Measurements from ENCODE around the gene PLXNB1.
"Not testable (repeated sequence)": the region's sequence is repeated elsewhere in the genome, so short reads cannot be mapped to it uniquely, and the experiment has no call there.

PLXNB1 gene

DNA sequence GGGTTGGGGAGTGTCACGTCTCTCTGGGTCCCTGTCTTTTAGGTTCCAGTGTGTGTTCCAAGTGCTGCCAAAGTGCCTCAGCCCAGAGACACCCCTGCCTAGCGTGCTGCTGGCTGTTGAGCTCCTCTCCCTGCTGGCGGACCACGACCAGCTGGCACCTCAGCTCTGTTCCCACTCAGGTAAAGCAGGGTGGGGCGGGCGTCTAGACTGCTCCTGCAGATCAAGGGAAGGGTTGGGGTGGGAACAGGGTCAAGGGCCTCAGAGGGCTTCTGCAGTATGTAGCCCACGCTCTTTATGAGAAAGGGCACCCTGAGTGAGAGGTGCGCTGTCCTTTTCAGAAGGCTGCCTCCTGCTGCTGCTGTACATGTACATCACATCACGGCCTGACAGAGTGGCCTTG is 33.8 kb upstream of the PLXNB1 start:
- no peak for DNase-seq

DNA sequence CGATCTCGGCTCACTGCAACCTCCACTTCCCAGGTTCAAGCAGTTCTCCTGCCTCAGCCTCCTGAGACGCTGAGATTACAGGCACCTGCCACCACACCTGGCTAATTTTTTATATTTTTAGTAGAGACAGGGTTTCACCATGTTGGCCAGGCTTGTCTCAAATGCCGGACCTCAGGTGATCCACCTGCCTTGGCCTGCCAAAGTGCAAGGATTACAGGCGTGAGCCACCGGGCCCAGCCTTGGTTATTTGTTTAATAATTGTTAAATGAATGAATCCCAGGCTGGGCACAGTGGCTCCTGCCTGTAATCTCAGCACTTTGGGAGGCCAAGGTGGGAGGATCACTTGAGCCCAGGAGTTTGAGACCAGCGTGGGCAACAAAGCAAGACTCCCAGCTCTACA is 31.9 kb upstream of the PLXNB1 start:
- not testable (repeated sequence) for DNase-seq

DNA sequence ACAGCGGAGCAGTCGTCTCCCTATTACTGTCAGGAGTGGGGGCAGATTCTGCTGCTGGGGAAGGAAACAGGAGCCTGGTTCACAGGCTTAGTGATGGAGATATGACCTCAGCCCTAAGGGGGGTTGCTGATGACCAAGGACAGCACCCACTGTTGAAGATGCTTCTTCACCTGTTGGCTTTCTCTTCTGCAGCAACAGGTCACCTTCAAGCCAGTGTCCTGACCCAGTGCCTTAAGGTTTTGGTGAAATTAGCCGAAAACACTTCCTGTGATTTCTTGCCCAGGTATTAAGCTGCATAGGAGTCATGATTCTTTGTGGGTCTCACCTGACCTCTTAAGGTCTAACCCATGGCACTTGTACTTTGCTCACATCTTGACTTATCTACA is 30.6 kb upstream of the PLXNB1 start:
- no peak for DNase-seq

DNA sequence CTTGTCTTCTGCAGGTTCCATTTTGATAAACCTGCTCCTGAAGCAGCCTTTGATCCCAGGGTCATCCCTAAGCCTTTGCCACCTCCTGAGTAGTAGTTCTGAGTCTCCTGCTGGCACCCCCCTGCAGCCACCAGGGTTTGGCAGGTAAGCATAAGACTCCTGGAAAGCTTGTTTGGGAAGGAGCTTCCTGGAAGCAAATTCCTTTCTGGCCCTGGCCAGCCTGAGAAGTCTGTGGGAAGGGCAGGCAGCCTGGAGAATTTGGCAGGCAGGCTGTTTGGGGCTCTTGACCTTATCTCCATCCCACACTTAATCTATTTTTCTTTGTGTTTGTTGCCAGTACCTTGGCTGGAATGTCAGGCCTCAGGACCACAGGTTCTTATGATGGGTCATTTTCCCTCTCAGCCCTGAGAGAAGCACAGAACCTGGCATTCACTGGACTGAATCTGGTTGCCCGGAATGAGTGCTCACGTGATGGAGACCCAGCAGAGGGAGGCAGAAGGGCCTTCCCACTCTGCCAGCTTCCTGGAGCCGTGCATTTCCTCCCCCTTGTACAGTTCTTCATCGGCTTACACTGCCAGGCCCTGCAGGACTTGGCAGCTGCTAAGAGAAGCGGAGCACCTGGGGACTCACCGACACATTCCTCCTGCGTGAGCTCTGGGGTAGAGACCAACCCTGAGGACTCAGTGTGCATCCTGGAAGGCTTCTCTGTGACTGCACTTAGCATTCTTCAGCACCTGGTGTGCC is 30.1 kb upstream of the PLXNB1 start:
- DNase-seq, result no peak

DNA sequence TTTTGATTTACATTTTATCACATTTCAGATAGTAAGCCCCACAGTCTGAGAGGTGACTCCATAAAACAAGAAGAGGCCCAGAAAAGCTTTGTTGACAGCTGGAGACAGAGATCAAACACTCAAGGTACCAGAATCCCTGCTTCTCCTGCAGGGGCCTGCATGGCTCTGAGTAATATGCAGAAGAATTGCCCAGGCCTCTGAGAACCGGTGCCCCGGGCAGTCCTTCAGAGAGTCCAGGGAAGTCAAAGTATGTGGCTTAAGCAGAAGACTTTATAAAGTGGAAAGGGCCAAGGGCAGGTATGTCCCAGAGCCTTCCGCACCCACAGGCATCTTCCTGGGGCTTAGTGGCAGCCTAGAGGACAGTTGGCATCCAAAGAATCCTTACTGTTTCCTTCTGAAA is 29.4 kb upstream of the PLXNB1 start:
- DNase-seq, result no peak

DNA sequence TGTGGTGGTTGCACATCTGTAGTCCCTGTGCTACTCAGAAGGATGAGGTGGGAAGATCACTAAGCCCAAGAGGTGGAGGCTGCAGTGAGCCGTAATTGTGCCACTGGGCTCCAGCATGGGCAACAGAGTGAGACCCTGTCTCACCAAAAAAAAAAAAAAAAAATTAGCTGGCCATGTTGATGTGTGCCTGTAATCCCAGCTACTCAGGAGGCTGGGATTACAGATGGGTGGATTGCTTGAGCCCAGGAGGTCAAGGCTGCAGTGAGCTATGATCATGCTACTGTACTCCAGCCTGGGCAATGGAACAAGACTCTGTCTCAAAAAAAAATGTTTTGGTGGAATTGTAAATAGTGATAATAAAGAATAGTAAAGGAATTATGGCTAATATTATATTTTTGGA is 26.6 kb upstream of the PLXNB1 start:
- no peak for DNase-seq

DNA sequence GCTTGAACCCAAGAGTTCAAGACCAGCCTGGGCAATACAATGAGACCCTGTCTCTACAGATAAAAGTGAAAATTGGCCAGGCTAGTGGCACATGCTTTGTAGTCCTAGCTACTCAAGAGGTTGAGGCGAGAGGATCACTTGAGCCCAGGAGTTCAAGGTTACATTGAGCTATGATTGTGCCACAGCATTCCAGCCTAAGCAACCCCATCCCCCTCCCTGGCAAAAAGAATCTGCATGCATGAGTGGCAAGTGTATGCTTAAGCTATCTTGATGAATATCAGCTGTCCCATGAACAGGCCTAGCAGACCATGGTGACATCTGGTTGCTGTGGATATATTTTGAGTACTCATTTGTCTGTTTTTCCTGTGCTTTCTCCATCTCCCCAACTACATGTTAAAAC is 21.4 kb upstream of the PLXNB1 start:
- DNase-seq, result no peak

DNA sequence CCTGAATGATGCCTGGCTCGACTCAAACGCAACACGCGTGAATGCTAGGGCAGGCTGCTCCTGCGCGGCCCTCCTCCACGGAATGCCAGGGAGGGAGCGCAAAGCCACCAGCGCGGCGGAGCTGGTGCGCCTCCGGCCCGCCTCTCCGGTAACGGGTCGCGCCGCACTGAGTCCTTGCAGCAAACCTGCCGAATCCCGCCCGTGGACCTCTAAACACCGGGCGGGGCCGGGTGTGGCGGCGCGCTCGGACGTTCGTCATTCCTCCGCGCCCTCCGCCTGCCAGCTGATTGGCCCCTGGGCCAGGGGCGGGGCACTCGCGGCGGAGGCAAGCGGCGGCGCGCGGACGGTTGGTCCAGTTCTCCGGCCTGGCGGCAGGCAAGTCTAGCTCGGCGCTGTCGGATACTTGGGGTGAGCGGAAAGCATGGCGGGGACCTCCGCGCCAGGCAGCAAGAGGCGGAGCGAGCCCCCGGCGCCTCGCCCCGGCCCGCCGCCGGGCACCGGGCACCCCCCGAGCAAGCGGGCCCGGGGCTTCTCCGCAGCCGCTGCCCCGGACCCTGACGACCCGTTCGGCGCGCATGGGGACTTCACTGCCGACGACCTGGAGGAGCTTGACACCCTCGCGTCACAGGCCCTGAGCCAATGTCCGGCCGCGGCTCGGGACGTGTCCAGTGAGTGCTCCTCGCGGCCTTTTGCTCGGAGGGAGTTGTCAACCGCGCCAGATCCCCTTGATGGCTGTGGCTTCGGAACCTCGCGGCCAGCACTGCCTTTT is 16.7 kb upstream of the PLXNB1 start, which contains the start of gene ATRIP:
TSS of gene ATRIP (plus strand) at position 313 of the 769 bp plus-strand sequence. CDS start at position 422, 109 bp downstream.
- peak; percentile 78 to 91 for DNase-seq

DNA sequence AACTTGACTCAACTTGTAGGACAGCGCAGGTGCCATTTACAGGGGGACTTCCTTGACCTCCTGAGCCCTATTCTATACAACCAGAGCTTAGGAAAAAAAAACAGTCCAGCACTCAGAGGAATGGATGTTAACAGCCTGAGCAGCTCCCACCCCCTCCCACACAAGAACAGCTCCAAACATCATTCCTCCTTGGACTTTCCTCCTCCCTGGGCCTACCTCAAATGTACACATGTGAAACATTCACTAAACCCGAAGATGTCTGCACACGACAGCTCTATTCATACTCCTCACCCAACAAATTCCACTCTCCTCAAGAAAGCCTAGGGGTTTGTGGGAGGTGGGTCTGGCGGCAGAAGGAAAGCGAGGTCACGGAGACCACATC is 16.1 kb upstream of the PLXNB1 start:
- DNase-seq, result no peak

DNA sequence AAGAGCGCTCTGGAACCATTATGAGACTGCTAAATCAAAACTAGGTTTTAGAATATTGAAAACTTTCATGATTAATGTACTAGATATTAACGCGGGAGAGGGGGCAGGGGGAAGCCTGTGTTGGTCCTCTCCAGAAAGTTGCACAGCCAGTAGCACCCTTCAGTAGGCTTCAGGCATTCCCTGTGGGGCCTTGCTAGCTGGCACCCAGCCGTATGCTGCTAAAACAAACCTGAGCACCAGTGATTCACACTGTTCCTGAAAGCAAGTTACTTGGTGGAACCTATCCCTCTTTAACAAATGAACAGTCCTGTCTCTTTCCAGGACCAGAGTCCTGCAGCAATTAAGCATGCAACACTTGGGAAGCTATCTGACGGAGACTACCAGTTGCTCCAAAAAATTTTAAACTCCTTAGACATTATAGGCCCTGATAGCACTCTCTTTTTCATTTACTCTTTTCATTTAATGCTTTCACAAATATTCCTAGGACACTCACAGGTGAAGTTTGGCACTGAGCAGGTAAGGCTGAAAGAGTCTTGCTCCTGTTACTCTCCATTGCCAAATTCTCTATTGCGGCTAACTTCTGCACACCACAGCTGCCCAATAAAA is 15.5 kb upstream of the PLXNB1 start:
- DNase-seq, result no peak

DNA sequence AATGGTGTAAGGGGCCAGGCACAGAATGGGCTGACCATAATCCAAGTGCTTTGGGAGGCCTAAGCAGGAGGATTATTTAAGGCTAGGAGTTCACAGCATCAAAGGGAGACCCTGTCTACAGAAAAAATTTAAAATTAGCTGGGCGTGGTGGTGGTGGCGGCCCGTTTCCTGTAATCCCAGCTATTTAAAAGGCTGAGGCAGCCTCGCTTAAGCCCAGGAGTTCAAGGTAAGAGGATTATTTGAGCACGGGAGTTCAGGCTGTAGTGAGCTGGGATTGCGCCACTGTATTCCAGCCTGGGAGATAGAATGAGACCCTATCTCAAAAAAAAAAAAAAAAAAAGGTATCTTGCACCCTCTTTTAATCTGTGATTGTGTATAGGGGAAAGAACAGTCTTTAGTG is 12.1 kb upstream of the PLXNB1 start:
- no peak for DNase-seq

DNA sequence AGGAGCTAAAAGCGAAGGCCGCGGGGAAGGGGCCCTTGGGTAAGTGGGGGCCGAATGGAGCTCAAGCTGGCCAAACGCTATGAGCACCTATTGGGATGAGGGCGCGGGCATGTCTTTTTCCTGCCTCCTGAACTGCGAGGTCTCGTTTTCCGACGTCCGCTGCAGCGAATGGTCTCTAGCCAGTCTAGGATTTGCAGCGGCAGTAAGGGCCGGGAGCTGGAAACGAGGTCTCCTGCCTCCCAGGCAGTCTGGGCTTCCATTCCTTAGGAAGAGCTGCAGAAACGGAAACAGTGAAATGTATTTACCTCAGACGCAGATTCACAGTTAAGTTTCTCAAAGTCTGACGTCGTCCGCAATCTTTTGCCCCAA is 10.7 kb upstream of the PLXNB1 start:
- peak in 1 of 2 donors; percentile 30 for DNase-seq

DNA sequence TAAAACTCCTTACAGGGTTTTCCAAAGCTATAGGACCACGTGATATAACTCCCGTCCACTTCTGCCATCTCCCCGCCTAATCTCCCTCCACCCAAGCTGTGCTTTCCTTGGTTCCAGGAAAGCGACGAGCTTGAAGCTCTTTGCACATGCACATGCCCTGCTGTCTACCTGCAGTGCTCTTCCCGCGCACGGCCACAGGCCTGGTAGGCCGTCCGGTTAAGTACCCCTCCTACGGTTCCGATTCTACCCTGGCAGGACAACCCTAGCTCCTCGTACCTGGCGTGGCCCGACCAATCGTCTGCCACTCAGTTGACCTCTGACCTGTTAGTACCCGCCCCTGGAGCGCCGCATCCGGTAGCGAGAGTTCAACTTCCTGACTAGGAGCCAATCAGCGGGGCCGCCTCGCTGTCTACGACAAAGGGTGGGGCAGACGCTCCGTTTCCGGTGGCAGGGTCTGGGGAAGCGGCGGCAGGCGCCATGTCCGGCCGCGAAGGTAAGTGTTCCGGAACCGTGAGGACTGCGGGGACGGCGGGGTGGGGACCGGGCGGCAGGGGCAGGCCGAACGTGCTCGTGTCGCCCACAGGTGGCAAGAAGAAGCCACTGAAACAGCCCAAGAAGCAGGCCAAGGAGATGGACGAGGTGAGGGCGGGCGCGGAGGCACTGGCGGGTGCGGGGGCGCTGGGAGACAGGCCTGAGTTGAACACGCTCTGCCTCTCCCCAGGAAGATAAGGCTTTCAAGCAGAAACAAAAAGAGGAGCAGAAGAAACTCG is 10.1 kb upstream of the PLXNB1 start, which contains the start of the genes CCDC51 and TMA7:
TSS of gene CCDC51 (minus strand) at position 300 of the 770 bp plus-strand sequence. CDS start 4,991 bp downstream, outside the sequence.
TSS of gene TMA7 (plus strand) at position 438 of the 770 bp plus-strand sequence. CDS start at position 478, 40 bp downstream.
- DNase-seq, result peak; percentile 97 to 98

DNA sequence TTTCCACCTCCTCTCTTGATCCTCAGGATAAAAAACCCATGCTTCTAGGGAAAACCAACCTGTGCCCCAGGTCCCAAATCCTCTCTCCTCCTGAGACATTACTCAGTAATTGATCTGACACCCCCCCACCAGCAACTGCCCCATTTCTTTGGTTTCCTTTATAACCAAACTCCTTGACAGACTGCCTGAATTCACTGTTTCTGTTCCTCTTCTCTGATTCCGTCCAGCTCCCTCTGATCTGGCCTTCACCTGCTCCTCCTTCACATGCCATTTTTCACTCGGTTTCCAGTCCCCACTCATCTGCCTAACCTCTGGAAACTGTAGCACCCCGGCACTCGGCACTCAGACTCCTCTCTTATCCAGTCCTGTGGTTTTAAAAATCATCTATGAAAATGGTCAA is 7.9 kb upstream of the PLXNB1 start:
- no peak for DNase-seq

DNA sequence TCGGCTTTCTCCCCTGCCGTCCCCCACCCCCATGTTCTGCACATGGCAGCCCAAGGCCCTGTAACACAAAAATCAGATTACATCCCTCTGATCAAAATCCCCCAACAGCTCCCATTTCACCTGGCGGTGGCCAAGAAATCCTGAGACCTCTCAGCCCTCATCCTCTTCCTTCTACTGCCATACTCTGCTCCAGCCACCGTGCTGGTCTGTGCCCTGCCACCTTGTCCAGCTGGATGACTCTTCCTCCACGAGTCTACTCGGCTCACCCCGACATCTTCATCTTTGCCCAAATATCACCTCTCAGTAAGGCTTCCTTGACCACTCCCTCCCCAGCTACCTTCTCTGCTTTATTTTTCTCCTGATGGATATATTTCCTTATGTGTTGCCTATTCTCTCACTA is 7.0 kb upstream of the PLXNB1 start:
- DNase-seq, result no peak

DNA sequence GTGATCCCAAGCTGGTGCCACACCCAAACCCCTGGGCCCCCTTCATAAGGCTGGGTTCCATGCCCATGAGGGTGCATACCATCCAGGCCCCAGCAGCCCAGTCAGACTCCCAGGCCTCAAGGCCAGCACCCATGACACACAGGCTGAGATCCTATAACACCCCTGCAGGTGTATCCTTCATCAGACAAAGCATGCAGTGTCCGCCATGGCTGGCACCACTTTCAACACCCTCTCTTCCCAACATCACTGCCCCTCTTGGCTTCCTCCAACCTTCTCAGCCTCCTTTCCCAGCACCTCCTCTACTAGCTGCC is 6.5 kb upstream of the PLXNB1 start:
- no peak for DNase-seq

DNA sequence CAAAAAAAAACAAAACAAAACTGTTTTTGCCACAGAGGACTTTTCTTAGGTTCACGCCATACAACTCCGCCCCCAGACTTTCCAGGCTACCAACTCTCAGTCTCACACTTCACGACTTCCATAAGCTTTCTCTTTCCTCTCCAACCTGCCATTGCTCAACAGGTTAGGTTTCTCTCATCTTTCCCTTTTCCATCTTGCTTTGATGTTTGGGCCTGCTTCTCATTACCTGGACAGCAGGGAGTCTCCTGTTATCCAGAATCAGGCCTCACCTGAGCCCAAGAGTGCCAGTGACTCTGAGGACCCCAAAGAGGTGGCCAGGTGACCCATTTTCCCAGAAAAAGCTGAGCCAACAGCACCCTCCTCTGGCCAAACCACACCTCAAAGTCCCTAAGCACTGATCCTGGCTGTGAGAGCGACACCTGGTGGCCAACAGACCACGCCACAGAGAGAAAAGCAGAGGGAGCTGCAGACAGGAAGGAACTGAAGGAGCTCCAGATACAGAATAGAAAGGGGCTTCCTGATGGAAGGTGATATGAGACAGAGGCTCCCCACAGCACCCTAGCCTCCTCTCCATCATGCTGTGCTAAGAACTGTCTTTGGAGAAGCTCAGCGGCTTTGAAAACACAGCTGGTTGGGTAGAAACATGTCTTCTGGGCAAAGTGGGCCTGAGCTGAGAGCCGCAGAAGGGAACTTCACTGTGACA is 6.0 kb upstream of the PLXNB1 start:
- DNase-seq, result peak; percentile 86 to 90

DNA sequence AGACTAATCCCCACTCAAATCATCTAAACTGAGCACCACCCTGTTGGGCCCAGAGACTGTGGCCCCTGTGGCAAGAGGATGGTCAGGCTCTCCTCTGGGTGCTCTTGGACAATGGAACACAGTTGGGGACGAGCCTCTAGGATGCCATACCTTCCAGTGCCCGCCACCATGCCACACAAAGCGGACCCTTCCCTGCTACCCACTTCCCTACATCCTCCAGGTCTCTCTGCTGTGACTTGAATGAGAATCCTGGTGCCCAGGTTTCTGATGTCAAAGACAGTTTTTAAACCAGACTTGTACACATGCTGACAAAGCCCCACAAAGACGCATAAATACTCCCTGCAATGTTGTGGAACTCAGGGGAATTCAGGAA is 5.3 kb upstream of the PLXNB1 start:
- DNase-seq, result no peak

DNA sequence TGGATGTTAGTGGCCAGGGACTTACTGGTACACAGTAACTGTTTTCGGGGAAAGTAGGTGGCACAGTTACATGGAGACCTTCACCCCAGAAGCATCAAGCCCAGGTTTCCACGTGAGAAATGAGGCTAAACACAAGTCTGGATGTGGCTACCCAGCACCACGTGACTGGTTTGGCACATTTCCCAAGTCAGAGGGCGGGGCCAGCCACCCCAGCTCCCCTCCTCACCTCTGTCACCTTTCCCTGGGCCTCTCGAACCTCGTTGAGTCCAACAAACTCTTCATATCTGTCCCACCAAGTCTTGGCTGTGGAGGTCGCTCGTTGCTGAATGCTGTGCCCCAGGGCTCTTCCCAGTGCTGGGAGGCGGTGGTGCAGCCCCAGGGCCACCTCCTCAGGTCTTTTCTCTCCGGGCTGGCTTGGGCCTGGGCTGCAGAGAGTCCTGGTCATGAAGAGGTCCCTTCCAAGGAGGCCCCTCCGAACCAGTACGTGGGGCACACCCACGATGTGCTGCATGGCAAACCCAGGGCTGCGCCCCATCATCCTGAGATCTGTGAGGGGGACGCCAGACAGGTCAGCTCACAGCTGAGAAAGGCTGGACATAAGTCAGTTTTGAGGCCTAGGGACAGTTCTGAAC is 4.8 kb upstream of the PLXNB1 start:
- DNase-seq, result peak in 1 of 2 donors; percentile 25

DNA sequence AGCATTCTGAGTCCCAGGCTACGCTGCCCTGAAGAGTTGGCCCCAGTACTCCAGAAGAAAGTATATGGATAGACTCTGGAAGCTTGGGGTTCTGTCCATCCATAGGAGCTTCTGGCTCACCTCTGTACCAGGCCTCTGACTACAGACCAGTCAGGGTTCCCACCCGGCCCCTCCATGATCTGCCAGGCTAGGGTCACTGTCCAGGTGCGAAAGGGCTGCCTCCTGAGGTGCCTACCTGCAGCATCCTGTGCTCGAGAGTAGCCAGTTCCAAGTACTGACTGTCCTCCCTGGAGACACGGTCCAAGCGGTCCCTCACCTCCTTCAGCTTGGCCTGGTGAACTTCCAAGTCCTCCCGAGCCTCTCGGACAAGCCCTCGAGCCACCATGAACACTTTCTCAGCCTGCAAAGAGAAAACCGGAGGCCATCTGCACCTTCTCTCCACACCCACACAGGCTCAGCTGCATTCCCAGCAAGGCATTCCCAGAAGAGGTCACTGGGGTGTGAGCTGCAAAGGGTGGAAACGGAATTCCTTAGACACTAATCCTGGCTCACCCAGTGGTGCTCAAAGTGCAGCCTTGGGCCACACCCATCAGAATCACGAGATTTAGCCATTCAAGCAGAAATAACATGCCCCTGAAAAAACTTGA is 3.7 kb upstream of the PLXNB1 start:
- no peak for DNase-seq
